ENCODE measurements around the gene TMEM132C.

The TMEM132C gene

DNA sequence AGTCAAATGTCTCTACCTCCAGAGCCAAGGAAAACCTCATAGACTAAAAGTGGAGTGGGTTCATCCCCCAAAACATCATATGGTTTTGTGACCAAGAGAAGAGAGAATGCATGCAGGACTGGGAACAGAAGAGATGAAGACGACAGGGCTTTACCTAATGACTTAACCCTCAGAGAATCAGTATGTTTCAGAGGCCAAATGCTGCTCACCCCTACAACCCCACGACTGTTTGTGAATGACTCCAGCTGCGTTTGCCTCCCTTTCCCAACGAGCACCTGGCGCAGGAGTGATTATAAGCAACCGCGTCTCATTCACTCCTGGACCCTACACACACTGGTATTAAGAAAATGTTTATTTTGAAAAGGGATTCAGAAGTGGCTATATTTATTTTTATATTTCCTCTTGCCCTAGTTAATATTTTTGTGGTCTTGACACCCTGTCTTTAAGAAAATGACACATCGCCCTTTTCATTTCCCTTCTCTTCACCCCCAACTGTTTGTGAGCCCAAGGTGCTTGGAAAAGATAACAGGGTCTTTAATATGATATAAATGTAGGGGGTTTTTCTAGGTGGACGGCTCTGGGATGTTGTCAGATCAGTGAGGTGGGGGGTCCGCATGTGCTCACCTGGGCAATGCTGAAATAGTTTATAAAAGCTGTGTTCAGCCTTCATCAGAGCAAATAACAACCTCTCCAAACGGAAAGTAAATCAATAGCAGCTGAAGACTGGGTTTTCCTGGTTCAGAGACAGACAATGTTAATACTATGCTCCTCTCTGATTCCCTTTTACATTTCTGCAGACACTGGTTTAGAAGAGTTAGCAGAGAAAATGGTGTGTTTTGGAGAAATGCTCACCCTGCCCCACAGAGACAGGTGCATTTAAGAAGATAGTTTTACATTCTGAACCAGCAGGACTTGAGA is 479.1 kb downstream of the TMEM132C start:
- DNase-seq (ENCODE audit: insufficient read length) (no peak), FAIRE-seq (no peak)
- TF ChIP-seq POLR2A (IDR thresholded peaks at IDR 0.05; ENCODE audit: low read depth, low read length), result no peak
- no peak for TF ChIP-seq TAF1 (IDR thresholded peaks at IDR 0.05; ENCODE audit: borderline replicate concordance, low read depth, low read length)
- no peak for TF ChIP-seq POLR2AphosphoS5 (IDR thresholded peaks at IDR 0.05; ENCODE audit: low read depth, low read length)

DNA sequence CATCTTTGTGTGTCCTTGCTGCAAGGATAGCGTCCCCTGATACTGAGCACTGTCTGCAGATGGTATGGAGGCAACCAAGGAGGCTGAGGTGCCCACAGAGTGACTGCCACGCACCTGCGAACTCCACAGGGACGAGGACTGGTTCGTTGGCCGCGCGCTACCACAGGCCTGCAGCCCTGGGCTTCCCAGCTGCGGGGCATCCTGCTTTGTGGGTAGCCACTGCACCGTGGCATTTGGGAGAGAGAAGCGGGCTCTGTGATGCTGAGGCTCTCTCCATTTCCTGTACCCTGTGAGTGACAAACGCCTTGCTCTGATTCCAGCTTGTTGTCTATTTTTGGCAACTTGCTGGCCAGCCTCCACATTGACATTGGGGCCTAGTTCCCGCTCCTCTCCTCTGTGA is 480.5 kb downstream of the TMEM132C start:
- FAIRE-seq (no peak), DNase-seq (ENCODE audit: insufficient read length) (no peak)
- TF ChIP-seq POLR2AphosphoS5 (IDR thresholded peaks at IDR 0.05; ENCODE audit: low read depth, low read length), result no peak
- no peak for TF ChIP-seq POLR2A (IDR thresholded peaks at IDR 0.05; ENCODE audit: low read depth, low read length)
- TF ChIP-seq TAF1 (IDR thresholded peaks at IDR 0.05; ENCODE audit: borderline replicate concordance, low read depth, low read length), result no peak

DNA sequence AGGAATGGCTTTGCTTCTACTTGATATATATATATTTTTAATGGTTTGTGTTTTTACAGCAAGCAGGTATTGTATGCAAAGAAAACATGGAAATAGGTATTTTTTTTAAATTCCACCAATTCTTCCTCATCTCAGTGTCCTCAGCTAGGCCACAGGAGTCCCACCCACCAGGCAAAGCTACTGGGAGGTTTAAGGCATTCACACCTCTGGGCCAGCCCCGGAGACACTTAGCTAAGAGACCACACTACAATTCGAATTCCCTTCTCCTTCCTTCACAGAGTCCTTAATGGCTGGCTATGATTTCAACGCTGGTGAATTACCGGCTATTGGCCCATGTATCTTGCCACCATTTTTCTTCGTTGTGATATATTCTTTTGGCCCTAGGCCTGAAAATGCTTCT is 485.4 kb downstream of the TMEM132C start:
- DNase-seq (ENCODE audit: insufficient read length) (no peak), FAIRE-seq (no peak)
- TF ChIP-seq TAF1 (IDR thresholded peaks at IDR 0.05; ENCODE audit: borderline replicate concordance, low read depth, low read length), result no peak
- TF ChIP-seq POLR2AphosphoS5 (IDR thresholded peaks at IDR 0.05; ENCODE audit: low read depth, low read length), result no peak
- TF ChIP-seq POLR2A (IDR thresholded peaks at IDR 0.05; ENCODE audit: low read depth, low read length), result no peak

DNA sequence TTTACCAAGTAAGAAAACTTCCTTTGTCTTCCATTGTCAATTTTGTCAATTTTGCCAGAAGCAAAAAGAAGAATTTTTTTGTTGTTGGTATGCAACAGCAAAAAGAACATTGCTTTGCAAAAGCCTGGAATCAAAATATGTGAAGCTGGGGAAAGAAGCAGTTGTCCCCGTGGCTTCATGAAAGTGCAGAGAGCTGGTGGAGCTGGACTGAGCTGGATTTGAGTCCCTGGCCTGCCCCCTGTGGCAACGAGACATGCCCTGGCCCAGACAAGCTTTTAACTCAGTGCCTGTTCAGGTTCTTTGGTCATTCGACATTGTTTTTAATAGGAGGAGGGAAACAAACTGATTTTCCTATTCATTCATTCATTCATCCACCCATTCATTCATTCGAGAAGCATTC is 486.5 kb downstream of the TMEM132C start:
- DNase-seq (ENCODE audit: insufficient read length) (no peak), FAIRE-seq (no peak)
- TF ChIP-seq TAF1 (IDR thresholded peaks at IDR 0.05; ENCODE audit: borderline replicate concordance, low read depth, low read length) (no peak), POLR2A (IDR thresholded peaks at IDR 0.05; ENCODE audit: low read depth, low read length) (no peak), POLR2AphosphoS5 (IDR thresholded peaks at IDR 0.05; ENCODE audit: low read depth, low read length) (no peak)

DNA sequence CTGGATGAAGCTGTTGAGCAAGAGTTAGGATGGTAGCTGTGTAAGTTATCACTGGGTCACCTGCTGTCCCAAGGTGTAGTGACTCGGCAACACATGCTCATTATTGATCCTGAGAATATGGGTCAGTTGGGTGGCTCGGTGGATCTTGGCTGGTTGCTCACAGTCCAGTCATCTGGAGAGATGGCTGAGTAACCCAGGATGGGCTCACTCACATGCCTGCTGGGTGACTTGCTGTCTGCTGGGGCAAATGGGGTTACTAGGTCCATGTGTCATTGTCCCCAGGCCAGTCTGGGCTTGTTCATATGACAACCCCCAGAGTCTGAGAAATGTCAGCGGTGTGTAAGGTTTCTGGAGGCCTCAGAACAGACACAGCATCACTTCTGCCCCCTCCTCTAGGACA is 487.3 kb downstream of the TMEM132C start:
- FAIRE-seq (no peak), DNase-seq (ENCODE audit: insufficient read length) (no peak)
- TF ChIP-seq POLR2AphosphoS5 (IDR thresholded peaks at IDR 0.05; ENCODE audit: low read depth, low read length) (no peak), POLR2A (IDR thresholded peaks at IDR 0.05; ENCODE audit: low read depth, low read length) (no peak), TAF1 (IDR thresholded peaks at IDR 0.05; ENCODE audit: borderline replicate concordance, low read depth, low read length) (no peak)

DNA sequence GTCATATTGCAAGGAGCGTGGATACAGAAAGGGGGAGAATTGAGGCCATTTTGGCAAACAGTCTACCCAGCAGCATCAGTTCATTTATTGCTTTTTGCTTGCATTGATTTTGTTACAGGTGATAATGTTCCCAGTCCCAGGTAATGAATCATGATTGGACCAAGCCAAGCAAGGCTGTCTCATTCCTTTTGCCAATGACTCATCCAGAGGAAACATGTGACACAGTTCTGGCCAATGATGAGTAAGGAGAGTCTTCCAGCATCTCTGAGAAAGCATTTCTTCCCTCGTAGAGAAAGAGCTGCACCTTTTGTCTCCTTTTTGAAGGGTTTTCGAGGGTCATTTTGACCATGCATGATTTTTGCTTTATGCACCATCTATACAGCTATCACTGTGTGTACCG is 488.6 kb downstream of the TMEM132C start:
- DNase-seq (ENCODE audit: insufficient read length) (no peak), FAIRE-seq (no peak)
- no peak for TF ChIP-seq POLR2AphosphoS5 (IDR thresholded peaks at IDR 0.05; ENCODE audit: low read depth, low read length)
- no peak for TF ChIP-seq POLR2A (IDR thresholded peaks at IDR 0.05; ENCODE audit: low read depth, low read length)
- no peak for TF ChIP-seq TAF1 (IDR thresholded peaks at IDR 0.05; ENCODE audit: borderline replicate concordance, low read depth, low read length)
